ENCODE measurements around the gene VIPR2.
"Not testable (repeated sequence)": the region's sequence is repeated elsewhere in the genome, so short reads cannot be mapped to it uniquely, and the experiment has no call there.

The VIPR2 gene

GRCh38 chr7:159020987-159021386 lies 123.7 kb downstream of the VIPR2 start:
- DNase-seq: no peak

GRCh38 chr7:159019111-159019510 lies 125.6 kb downstream of the VIPR2 start:
- no peak for DNase-seq

GRCh38 chr7:159017741-159018140 lies 126.9 kb downstream of the VIPR2 start:
- DNase-seq: no peak

- no peak for DNase-seq
Observed at GRCh38 chr7:159017210-159017609, 127.5 kb downstream of the VIPR2 start.

GRCh38 chr7:159016591-159016990 lies 128.1 kb downstream of the VIPR2 start:
- no peak for DNase-seq

GRCh38 chr7:159015454-159016410 lies 128.9 kb downstream of the VIPR2 start:
- no peak for DNase-seq

- DNase-seq: no peak
Observed at GRCh38 chr7:159015081-159015453, 129.6 kb downstream of the VIPR2 start.

GRCh38 chr7:159014297-159015062 lies 130.2 kb downstream of the VIPR2 start:
- DNase-seq: no peak

GRCh38 chr7:159013825-159014289 lies 130.8 kb downstream of the VIPR2 start:
- DNase-seq: no peak

GRCh38 chr7:159013181-159013690 lies 131.4 kb downstream of the VIPR2 start:
- DNase-seq: no peak

GRCh38 chr7:159012353-159013069 lies 132.2 kb downstream of the VIPR2 start:
- no peak for DNase-seq

GRCh38 chr7:159011722-159012022 lies 133.0 kb downstream of the VIPR2 start:
- DNase-seq: no peak

- no peak for DNase-seq
Observed at GRCh38 chr7:159010937-159011721, 133.5 kb downstream of the VIPR2 start.

GRCh38 chr7:159010411-159010810 lies 134.3 kb downstream of the VIPR2 start:
- no peak for DNase-seq

GRCh38 chr7:159009951-159010350 lies 134.7 kb downstream of the VIPR2 start:
- no peak for DNase-seq

- no peak for DNase-seq
Observed at GRCh38 chr7:159008417-159008816, 136.2 kb downstream of the VIPR2 start.

- DNase-seq: no peak
Observed at GRCh38 chr7:159007996-159008389, 136.7 kb downstream of the VIPR2 start.

GRCh38 chr7:159007364-159007995 lies 137.2 kb downstream of the VIPR2 start:
- DNase-seq: no peak

GRCh38 chr7:159006610-159007130 lies 138.0 kb downstream of the VIPR2 start:
- DNase-seq: no peak

GRCh38 chr7:159006022-159006609 lies 138.6 kb downstream of the VIPR2 start:
- not testable (repeated sequence) for DNase-seq

GRCh38 chr7:159005618-159006017 lies 139.0 kb downstream of the VIPR2 start:
- no peak for DNase-seq

All from stimulated activated naive CD4-positive, alpha-beta T cell treated with Interleukin-2 at 50 U/mL for 16 hours (primary cell).